Naive thymus-derived CD8-positive, alpha-beta T cell (primary cell): ENCODE data around the gene PARP4. TPM values are rescaled to one million over a fixed set of nuclear protein-coding genes. Genes with fewer than 3 reads are reported as not detected.
A peak's percentile ranks its signal among the peaks of the same experiment; 100 is the strongest.
"Not testable (repeated sequence)": the region's sequence is repeated elsewhere in the genome, so short reads cannot be mapped to it uniquely, and the experiment has no call there.

Source experiments
- ATAC-seq, 2 donors: fragments of 150-1000 bp; cut with Tn5 transposase in 1 of 2; sonication (Bioruptor Pico), chemical (Tn5 transposase) in 1 of 2; 1 replicate in 1 of 2; 2 replicates in 1 of 2; pipeline ENCODE4 v1.10.0; 2021; ENCODE audit warnings: mild to moderate bottlenecking in 2 of 2, moderate library complexity in 2 of 2
- POLR2A ChIA-PET: fragments of 350-600 bp; sonication (Branson Sonifier 250); formaldehyde crosslinking; loops from one replicate; lab custom pipeline; 2021; ENCODE audit warnings: antibody characterized with exemption; lab: Charles Lee
- DNase-seq, 10 donors: peaks; one replicate each; pipeline versions ENCODE4 v3.0.0 to v3.0.0-alpha.2; 2020 to 2022
- H3K27ac Mint-ChIP-seq, 10 donors: one replicate each; pipeline ENCODE4 v1.8.0; 2020 to 2022; ENCODE audit warnings: mild to moderate bottlenecking in 10 of 10, mixed read lengths in 10 of 10, moderate library complexity in 4 of 10, inconsistent platforms in 1 of 10
- H3K27me3 Mint-ChIP-seq, 5 donors: one replicate each; pipeline ENCODE4 v1.8.0; 2021 to 2022; ENCODE audit warnings: mixed read lengths in 5 of 5
- H3K36me3 Mint-ChIP-seq, 3 donors: one replicate each; pipeline ENCODE4 v1.8.0; 2020 to 2022; ENCODE audit warnings: mixed read lengths in 3 of 3, mild to moderate bottlenecking in 2 of 3, inconsistent platforms in 1 of 3
- H3K4me1 Mint-ChIP-seq, 4 donors: one replicate each; pipeline ENCODE4 v1.8.0; 2021 to 2022; ENCODE audit warnings: mixed read lengths in 4 of 4
- H3K4me3 Mint-ChIP-seq, 10 donors: one replicate each; pipeline ENCODE4 v1.8.0; 2020 to 2022; ENCODE audit warnings: mild to moderate bottlenecking in 10 of 10, mixed read lengths in 10 of 10, moderate library complexity in 6 of 10, inconsistent platforms in 1 of 10
- H3K9me3 Mint-ChIP-seq, 9 donors: one replicate each; pipeline ENCODE4 v1.8.0; 2020 to 2022; ENCODE audit warnings: mixed read lengths in 9 of 9, mild to moderate bottlenecking in 3 of 9, inconsistent platforms in 1 of 9, moderate library complexity in 1 of 9
- polyA plus RNA-seq, 3 donors: library from polyadenylated mRNA; unstranded; fragments of 300-500 nt; fragmentation: Illumina TruSeq; gene quantifications; one replicate each; pipeline ENCODE4 v1.2.3, GENCODE V29; 2021
- total RNA-seq, 8 experiments: library from RNA in 2 of 8; stranded (reverse) in 2 of 8; gene quantifications; one replicate each; pipeline ENCODE4 v1.2.3 and lab custom pipeline; 2021 to 2026

The PARP4 gene
- total and polyA plus RNA-seq, 5 experiments from 2014 or later = 37.0 to 73.4 (median 48.1) TPM

DNA sequence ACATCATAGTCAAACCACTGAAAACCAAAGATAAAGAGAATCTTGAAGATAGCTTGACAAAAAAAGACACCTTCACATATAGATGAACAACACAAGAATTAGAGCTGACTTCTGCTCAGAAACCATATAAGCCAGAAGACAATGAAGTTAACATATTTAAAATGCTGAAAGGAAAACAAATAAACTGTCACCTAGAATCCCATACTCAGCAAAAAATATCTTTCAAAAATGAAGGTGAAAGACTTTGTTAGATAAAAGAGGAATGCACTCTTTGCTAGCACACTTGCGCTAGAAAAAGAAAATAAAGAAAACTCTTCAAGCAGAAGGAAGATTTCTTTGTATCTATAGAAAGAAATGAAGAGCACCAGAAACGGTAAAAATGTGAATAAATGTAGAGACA lies 49.5 kb downstream of the PARP4 start:
- Mint-ChIP-seq H3K9me3 (no peaks in the 10 kb centered on the region), H3K4me1 (peaks cover 5 to 22% (median 15%) of the 10 kb centered on the region in 4 donors), H3K27me3 (no peaks in the 10 kb centered on the region), H3K27ac (peak overlapping the region in 4 of 10 donors; percentile 6 to 41 (median 20)), H3K36me3 (peaks cover 5 to 87% (median 47%) of the 10 kb centered on the region in 3 donors), H3K4me3 (no peak overlapping the region)
- no peak for ATAC-seq
- POLR2A ChIA-PET = no interaction called here
- no peak for DNase-seq

DNA sequence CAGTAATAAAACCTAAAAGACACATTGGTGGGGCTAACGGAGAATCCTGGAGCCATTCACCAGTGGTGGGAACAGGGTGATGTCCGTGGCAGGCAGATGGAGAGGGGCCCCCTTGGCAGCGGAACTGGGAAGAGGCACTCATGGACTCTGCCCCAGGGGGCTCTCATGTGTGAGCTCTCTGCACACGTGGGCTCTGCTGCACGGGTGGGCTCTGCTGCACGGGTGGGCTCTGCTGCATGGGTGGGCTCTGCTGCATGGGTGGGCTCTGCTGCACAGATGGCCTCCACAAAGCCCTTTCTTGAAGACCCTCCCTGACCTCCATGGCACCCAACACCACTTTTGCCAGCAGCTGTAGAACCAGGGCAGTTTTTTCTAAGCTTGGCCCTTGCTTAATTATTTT lies 52.3 kb downstream of the PARP4 start:
- Mint-ChIP-seq H3K4me3 (no peak overlapping the region), H3K36me3 (peaks cover 1 to 86% (median 38%) of the 10 kb centered on the region in 3 donors), H3K27ac (peak overlapping the region in 1 of 10 donors; percentile 34), H3K9me3 (no peaks in the 10 kb centered on the region), H3K4me1 (peaks cover 4 to 20% (median 14%) of the 10 kb centered on the region in 4 donors), H3K27me3 (no peaks in the 10 kb centered on the region)
- ATAC-seq (no peak), DNase-seq (no peak)
- POLR2A ChIA-PET = no interaction called here

DNA sequence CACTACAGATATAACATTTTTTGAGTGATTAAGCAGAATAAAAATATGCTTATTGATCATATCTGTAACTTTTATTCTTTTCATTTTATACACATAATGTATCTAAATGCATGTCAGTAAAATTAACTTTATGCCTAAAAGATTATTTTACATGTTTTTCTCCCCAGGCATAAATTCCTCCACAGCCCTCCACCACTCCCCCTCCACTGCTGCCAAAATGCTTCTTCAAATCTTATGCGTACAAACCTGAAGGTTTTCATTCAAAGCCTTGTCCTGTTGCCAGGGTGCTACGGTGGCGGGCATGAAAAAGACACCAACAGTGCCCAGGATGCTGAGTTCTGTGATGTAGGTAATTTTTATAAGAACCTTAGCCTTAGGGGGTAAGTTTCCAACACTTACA lies 52.9 kb downstream of the PARP4 start:
- ATAC-seq (no peak), DNase-seq (no peak)
- H3K27ac Mint-ChIP-seq = peak overlapping the region in 2 of 10 donors; percentile 41 to 57
- no peaks in the 10 kb centered on the region for H3K27me3 Mint-ChIP-seq
- POLR2A ChIA-PET = no interaction called here
- no peaks in the 10 kb centered on the region for H3K9me3 Mint-ChIP-seq
- peaks cover 0 to 87% (median 38%) of the 10 kb centered on the region in 3 donors for H3K36me3 Mint-ChIP-seq
- H3K4me3 Mint-ChIP-seq = no peak overlapping the region
- peaks cover 3 to 19% (median 10%) of the 10 kb centered on the region in 4 donors for H3K4me1 Mint-ChIP-seq

DNA sequence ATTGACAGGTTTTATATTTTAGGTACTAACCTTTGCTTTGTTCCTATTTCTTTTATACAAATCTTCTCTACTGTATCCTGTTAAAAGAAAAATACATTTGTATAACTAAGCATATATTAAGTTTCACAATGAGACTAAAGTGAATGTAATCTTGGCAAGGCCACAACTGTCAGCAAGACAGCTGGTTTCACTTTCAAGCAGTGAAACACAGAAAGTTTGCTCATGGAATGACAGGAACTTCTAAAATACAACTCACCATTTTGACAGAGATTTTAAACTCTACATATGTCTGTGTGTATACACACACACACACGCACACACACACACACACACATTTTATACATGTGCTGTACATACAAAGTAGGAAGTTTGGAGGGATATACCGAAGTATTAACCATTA lies 53.3 kb downstream of the PARP4 start:
- DNase-seq = no peak
- peaks cover 3 to 14% (median 7%) of the 10 kb centered on the region in 4 donors for H3K4me1 Mint-ChIP-seq
- H3K27me3 Mint-ChIP-seq = no peaks in the 10 kb centered on the region
- no peak overlapping the region for H3K4me3 Mint-ChIP-seq
- H3K9me3 Mint-ChIP-seq = no peaks in the 10 kb centered on the region
- POLR2A ChIA-PET = no interaction called here
- peaks cover 0 to 87% (median 38%) of the 10 kb centered on the region in 3 donors for H3K36me3 Mint-ChIP-seq
- no peak for ATAC-seq
- H3K27ac Mint-ChIP-seq = peak overlapping the region in 1 of 10 donors; percentile 57

DNA sequence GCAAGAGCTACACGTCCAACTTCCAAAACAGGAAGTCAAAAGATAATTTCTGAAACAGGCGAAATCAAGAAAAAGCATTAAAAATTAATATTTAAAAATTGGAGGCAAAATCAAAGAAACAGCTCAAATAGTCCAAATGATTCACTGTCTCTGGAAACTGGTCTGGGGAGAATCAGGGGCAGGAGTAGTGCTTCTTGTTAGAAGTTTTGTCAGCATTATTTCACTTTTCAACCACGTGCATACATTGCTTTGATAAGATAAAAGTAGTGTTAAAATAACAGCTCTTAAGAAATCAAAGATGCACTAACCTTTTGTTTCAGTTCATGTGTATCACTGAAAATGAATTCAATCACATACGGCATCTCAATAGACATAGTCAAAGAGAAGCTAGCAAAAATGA lies 53.8 kb downstream of the PARP4 start:
- Mint-ChIP-seq H3K4me3 (no peak overlapping the region), H3K9me3 (no peaks in the 10 kb centered on the region), H3K27me3 (no peaks in the 10 kb centered on the region), H3K27ac (peak overlapping the region in 3 of 10 donors; percentile 40 to 71 (median 43)), H3K36me3 (peaks cover 0 to 87% (median 34%) of the 10 kb centered on the region in 3 donors), H3K4me1 (peaks cover under 1 to 9% (median 3%) of the 10 kb centered on the region in 4 donors)
- ATAC-seq = no peak
- no peak for DNase-seq
- POLR2A ChIA-PET = no interaction called here

DNA sequence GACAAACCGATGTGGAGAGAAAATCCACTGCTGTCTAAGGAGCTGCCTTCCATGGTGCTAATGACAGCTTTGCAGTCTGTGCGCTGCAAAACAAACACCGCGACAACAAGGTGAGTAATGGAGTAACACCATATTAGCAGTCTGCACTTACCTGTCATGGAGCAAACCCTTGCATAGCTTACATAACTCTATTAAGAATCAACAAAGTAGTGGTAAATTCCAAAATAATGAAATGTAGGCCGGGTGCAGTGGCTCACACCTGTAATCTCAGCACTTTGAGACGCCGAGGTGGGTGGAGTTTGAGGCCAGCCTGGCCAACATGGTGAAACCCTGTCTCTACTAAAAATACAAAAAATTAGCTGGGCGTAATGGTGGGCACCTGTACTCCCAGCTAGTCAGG lies 56.2 kb downstream of the PARP4 start:
- no peak for ATAC-seq

DNA sequence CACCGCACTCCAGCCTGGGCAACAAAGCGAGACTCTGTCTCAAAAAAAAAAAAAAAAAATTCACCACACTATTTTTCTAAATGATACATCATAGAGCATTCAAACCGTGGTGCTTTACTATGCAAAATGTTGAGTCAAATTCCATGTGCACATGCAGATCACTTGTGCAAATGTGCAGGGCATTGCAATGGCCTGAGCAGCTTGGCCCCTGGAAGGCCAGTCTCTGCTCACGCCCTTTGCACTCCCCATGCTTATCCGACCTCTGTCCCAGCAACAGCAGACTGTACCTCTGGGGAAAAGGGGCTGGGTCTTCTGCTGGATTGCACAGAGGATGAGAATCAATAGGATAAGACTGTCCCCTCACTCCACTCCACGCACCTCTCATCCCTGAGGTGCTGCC lies 58.5 kb downstream of the PARP4 start:
- Mint-ChIP-seq H3K27ac (no peak overlapping the region), H3K27me3 (no peaks in the 10 kb centered on the region), H3K9me3 (no peaks in the 10 kb centered on the region), H3K4me1 (peaks cover 0 to 2% (median under 1%) of the 10 kb centered on the region in 4 donors), H3K4me3 (no peak overlapping the region), H3K36me3 (peaks cover 4 to 92% (median 50%) of the 10 kb centered on the region in 3 donors)
- POLR2A ChIA-PET = no interaction called here
- ATAC-seq (no peak), DNase-seq (no peak)

More for the DNA sequence above, 56.2 kb downstream of the PARP4 start:
- Mint-ChIP-seq H3K4me1 (peaks cover 0 to 3% (median under 1%) of the 10 kb centered on the region in 4 donors), H3K27ac (no peak overlapping the region), H3K4me3 (no peak overlapping the region), H3K27me3 (no peaks in the 10 kb centered on the region), H3K36me3 (peaks cover 0 to 90% (median 45%) of the 10 kb centered on the region in 3 donors), H3K9me3 (no peaks in the 10 kb centered on the region)
- no peak for DNase-seq
- POLR2A ChIA-PET = no interaction called here

DNA sequence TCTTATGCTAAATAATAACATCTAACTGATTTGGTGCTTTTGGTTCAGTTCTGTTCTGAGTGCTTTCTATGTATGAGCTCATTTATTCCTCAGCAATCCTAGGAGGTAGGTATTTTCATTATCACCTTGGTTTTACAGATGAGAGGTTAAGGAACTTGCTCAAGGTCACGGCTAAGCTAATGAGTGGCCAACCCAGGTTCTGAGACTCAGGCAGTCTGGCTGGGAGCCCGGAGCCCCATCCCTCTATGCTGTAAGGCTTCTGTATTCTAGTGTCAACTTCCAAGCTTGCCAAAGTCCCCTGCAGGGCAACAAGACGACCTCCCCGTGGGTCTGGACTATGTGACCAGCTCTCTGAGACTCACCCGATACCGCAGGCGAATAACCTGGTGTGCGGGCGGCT lies 60.5 kb downstream of the PARP4 start:
- peaks cover 4 to 95% (median 53%) of the 10 kb centered on the region in 3 donors for H3K36me3 Mint-ChIP-seq
- no peak overlapping the region for H3K4me3 Mint-ChIP-seq
- H3K27me3 Mint-ChIP-seq = no peaks in the 10 kb centered on the region
- H3K9me3 Mint-ChIP-seq = no peaks in the 10 kb centered on the region
- H3K27ac Mint-ChIP-seq = peak overlapping the region in 1 of 10 donors; percentile 56
- POLR2A ChIA-PET = interaction anchor here (0.6 kb wide), 1 partner anchor 16 kb away, joined by 3 read pairs; no protein-coding TSS in a partner anchor
- no peak for ATAC-seq
- H3K4me1 Mint-ChIP-seq = peaks cover 0 to 2% (median under 1%) of the 10 kb centered on the region in 4 donors
- DNase-seq = no peak

DNA sequence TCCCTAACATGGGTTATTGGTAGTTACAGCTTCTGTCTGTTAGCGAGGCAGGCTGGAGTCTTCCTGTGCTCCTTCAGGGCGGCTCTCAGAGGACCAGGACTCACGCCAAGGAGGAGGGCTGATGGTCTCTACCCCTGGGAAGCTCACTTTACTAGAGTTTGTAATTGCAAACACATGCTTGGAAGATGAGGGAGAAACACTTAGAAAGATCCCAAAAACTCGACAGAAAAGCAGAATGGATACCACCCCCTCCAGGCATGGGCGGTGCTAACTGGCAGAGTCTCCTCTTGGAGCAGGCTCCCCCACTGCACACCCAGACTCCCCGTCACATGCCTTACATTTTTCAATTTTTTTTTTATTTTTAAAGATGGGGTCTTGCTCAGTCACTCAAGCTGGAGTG lies 62.0 kb downstream of the PARP4 start:
- Mint-ChIP-seq H3K36me3 (peaks cover 9 to 95% (median 58%) of the 10 kb centered on the region in 3 donors), H3K27ac (no peak overlapping the region), H3K4me1 (peaks cover 0 to 2% (median under 1%) of the 10 kb centered on the region in 4 donors), H3K27me3 (no peaks in the 10 kb centered on the region), H3K9me3 (no peaks in the 10 kb centered on the region), H3K4me3 (no peak overlapping the region)
- ATAC-seq (no peak), DNase-seq (no peak)
- POLR2A ChIA-PET = no interaction called here

DNA sequence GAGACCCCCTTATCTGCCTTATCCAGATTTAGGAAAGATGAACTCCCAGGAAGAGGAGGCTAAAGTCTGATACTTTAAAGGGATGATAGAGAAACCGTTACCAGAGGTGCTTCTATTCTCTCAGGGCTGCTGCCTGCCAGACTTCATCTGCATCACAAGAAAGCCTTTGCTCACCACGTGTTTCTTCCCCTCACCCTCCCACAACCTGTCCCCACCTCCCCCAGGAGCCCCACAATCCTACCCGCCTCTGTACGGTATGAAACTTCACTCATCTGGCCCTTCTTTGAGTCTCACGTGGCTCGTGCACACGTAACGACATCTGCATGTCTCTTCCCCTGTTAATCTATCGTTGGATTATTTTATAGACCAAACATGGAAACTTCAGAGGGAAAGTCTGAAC lies 67.7 kb downstream of the PARP4 start:
- ATAC-seq = not testable (repeated sequence)
- H3K36me3 Mint-ChIP-seq = peaks cover 9 to 95% (median 52%) of the 10 kb centered on the region in 3 donors

DNA sequence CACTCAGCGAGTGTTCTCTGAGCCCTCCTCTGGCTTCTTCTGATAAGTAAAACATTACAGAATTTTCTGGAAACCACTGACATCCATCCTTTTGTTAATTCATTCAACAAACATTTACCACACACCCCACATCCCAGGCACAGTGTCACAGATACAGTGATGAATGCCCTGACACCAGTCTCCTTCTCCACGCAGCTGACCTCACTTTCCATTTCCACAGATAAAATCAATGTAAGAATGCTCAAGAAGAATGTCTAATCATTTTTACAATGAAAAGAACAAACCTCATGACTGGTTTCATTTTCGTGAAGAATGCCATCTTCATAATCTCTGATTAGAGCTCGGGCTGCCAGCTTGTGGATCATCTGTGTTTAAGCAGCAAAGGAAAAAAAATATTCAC lies 69.2 kb downstream of the PARP4 start:
- no peak for DNase-seq
- POLR2A ChIA-PET = no interaction called here
- no peaks in the 10 kb centered on the region for H3K9me3 Mint-ChIP-seq
- ATAC-seq = no peak
- H3K27ac Mint-ChIP-seq = peak overlapping the region in 1 of 10 donors; percentile 21
- no peaks in the 10 kb centered on the region for H3K4me1 Mint-ChIP-seq
- H3K4me3 Mint-ChIP-seq = no peak overlapping the region
- H3K27me3 Mint-ChIP-seq = no peaks in the 10 kb centered on the region
- H3K36me3 Mint-ChIP-seq = peaks cover 5 to 96% (median 53%) of the 10 kb centered on the region in 3 donors

More for the DNA sequence above, 67.7 kb downstream of the PARP4 start:
- H3K4me1 Mint-ChIP-seq, H3K4me3 Mint-ChIP-seq, H3K9me3 Mint-ChIP-seq, DNase-seq, H3K27me3 Mint-ChIP-seq, POLR2A ChIA-PET: not testable (repeated sequence)
- peak overlapping the region in 1 of 10 donors; percentile 53 for H3K27ac Mint-ChIP-seq

DNA sequence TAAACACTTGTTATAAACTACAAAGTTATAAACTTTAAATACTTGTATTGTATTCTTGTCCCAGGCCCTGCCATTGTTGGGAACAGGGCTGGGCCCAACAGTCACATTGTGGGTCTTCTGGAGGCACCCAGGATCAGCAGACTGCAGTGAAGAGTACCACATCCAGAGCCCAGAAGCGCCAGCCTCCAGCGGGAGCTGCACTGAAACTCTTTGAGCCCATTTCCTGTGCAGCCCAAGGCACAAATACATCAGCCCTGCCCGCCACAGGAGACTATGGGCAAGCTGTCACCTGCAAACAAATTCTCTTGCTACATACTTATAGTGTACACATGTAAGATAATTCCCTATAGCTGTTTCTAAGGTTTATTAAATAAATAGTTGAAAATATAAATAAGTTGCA lies 86.5 kb downstream of the PARP4 start:
- not testable (repeated sequence) for H3K9me3 Mint-ChIP-seq, H3K27ac Mint-ChIP-seq, H3K4me1 Mint-ChIP-seq, H3K4me3 Mint-ChIP-seq, H3K27me3 Mint-ChIP-seq, DNase-seq
- ATAC-seq = peak in 1 of 2 donors; percentile 46
- POLR2A ChIA-PET = interaction anchor here (0.7 kb wide), 2 partner anchors 234 to 1824 kb away, joined by 3 to 4 read pairs; no protein-coding TSS in a partner anchor
- peaks cover 22 to 72% (median 44%) of the 10 kb centered on the region in 3 donors for H3K36me3 Mint-ChIP-seq

DNA sequence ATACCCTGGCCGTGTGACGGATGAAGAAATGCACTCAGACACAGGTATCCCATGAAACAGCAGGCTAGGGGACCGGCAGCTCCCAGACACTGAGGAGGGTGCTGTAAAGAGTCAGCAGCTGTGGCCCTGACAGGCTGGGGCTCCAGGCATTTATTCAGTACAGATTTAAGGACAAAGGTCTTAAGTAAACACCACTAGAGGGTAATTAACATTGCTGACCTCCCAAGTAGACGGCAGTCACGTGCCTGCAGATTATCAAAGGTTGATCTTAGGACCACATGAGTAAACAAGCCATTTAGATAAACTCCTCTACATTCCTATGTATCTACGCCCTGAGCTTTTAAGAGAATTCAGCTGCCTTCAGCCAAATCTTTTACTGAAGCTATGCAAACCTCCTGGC lies 92.9 kb downstream of the PARP4 start:
- H3K9me3 Mint-ChIP-seq, ATAC-seq, DNase-seq, H3K4me1 Mint-ChIP-seq, POLR2A ChIA-PET, H3K27me3 Mint-ChIP-seq, H3K4me3 Mint-ChIP-seq: not testable (repeated sequence)
- Mint-ChIP-seq H3K27ac (peak overlapping the region in 1 of 10 donors; percentile 5), H3K36me3 (peaks cover 16 to 49% (median 48%) of the 10 kb centered on the region in 3 donors)

DNA sequence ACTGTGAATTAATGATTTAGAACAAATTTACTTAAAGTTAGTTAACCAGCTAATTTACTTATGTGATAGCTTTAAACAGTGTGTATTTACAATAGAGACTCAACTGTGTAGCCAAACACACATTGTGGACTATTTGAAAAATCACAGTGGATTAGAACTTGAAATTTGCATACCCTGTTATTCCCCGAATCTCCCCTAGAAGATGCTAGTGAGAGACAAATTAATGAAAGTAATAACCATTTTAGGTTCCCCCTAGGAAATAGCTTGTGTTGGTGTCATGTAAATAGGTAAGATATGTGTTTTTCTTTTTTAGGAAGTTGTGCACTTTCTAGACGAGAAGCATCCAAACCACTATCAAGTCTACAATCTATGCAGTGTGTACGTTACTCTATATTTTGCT lies 104.7 kb downstream of the PARP4 start:
- peaks cover 0 to 6% (median 0%) of the 10 kb centered on the region in 5 donors for H3K27me3 Mint-ChIP-seq
- no peaks in the 10 kb centered on the region for H3K36me3 Mint-ChIP-seq
- no peak overlapping the region for H3K27ac Mint-ChIP-seq
- H3K4me3 Mint-ChIP-seq = no peak overlapping the region
- POLR2A ChIA-PET = no interaction called here
- DNase-seq (no peak), ATAC-seq (no peak)
- H3K9me3 Mint-ChIP-seq = no peaks in the 10 kb centered on the region
- H3K4me1 Mint-ChIP-seq = no peaks in the 10 kb centered on the region
